ENCODE measurements around the gene FPR2.

The FPR2 gene

GRCh38 chr19:51807925-51808324 is 46.9 kb downstream of the FPR2 start:
- Histone ChIP-seq H3K4me3 (IDR thresholded peaks at IDR 0.05; ENCODE audit: insufficient read depth, low read depth, low read length) (no peak overlapping the region), H2AFZ (ENCODE audit: low read depth) (no peak overlapping the region), H4K20me1 (ENCODE audit: insufficient read depth) (no peaks in the 10 kb centered on the region), H3K36me3 (ENCODE audit: insufficient read depth) (no peaks in the 10 kb centered on the region), H3K9ac (no peak overlapping the region), H3K4me2 (no peak overlapping the region), H3K4me1 (ENCODE audit: low read depth, poor library complexity, severe bottlenecking) (no peaks in the 10 kb centered on the region), H3K27me3 (ENCODE audit: insufficient read depth, low read depth) (no peaks in the 10 kb centered on the region), H3K79me2 (ENCODE audit: insufficient read depth, low read depth) (no peaks in the 10 kb centered on the region), H3K27ac (no peak overlapping the region)
- TF ChIP-seq CTCF (conservative IDR thresholded peaks at IDR 0.05; ENCODE audit: low read depth, low read length) = no peak

- H3K36me3 ChIP-seq (ENCODE audit: insufficient read depth) = no peaks in the 10 kb centered on the region
- H3K4me3 ChIP-seq (IDR thresholded peaks at IDR 0.05; ENCODE audit: insufficient read depth, low read depth, low read length) = no peak overlapping the region
- H3K79me2 ChIP-seq (ENCODE audit: insufficient read depth, low read depth) = no peaks in the 10 kb centered on the region
- H2AFZ ChIP-seq (ENCODE audit: low read depth) = no peak overlapping the region
- H3K9ac ChIP-seq = no peak overlapping the region
- no peak for TF ChIP-seq CTCF (conservative IDR thresholded peaks at IDR 0.05; ENCODE audit: low read depth, low read length)
- H3K27ac ChIP-seq = no peak overlapping the region
- no peak overlapping the region for H3K4me2 ChIP-seq
- no peaks in the 10 kb centered on the region for H3K4me1 ChIP-seq (ENCODE audit: low read depth, poor library complexity, severe bottlenecking)
- no peaks in the 10 kb centered on the region for H3K27me3 ChIP-seq (ENCODE audit: insufficient read depth, low read depth)
- H4K20me1 ChIP-seq (ENCODE audit: insufficient read depth) = no peaks in the 10 kb centered on the region
These were observed 47.5 kb downstream of the FPR2 start for GRCh38 chr19:51808333-51808986.

GRCh38 chr19:51809787-51810186 is 48.8 kb downstream of the FPR2 start:
- no peak for TF ChIP-seq CTCF (conservative IDR thresholded peaks at IDR 0.05; ENCODE audit: low read depth, low read length)
- H3K4me2 ChIP-seq = no peak overlapping the region

GRCh38 chr19:51810223-51810622 is 49.2 kb downstream of the FPR2 start:
- Histone ChIP-seq H3K36me3 (ENCODE audit: insufficient read depth) (no peaks in the 10 kb centered on the region), H3K4me3 (IDR thresholded peaks at IDR 0.05; ENCODE audit: insufficient read depth, low read depth, low read length) (no peak overlapping the region), H2AFZ (ENCODE audit: low read depth) (no peak overlapping the region), H3K9ac (no peak overlapping the region), H3K79me2 (ENCODE audit: insufficient read depth, low read depth) (no peaks in the 10 kb centered on the region), H4K20me1 (ENCODE audit: insufficient read depth) (no peaks in the 10 kb centered on the region), H3K4me1 (ENCODE audit: low read depth, poor library complexity, severe bottlenecking) (no peaks in the 10 kb centered on the region), H3K27ac (no peak overlapping the region), H3K27me3 (ENCODE audit: insufficient read depth, low read depth) (no peaks in the 10 kb centered on the region), H3K4me2 (no peak overlapping the region)
- TF ChIP-seq CTCF (conservative IDR thresholded peaks at IDR 0.05; ENCODE audit: low read depth, low read length) = no peak

More at GRCh38 chr19:51809787-51810186, 48.8 kb downstream of the FPR2 start:
- Histone ChIP-seq H4K20me1 (ENCODE audit: insufficient read depth) (no peaks in the 10 kb centered on the region), H3K27ac (no peak overlapping the region), H3K36me3 (ENCODE audit: insufficient read depth) (no peaks in the 10 kb centered on the region), H3K4me1 (ENCODE audit: low read depth, poor library complexity, severe bottlenecking) (no peaks in the 10 kb centered on the region), H3K9ac (no peak overlapping the region), H2AFZ (ENCODE audit: low read depth) (no peak overlapping the region), H3K4me3 (IDR thresholded peaks at IDR 0.05; ENCODE audit: insufficient read depth, low read depth, low read length) (no peak overlapping the region), H3K27me3 (ENCODE audit: insufficient read depth, low read depth) (no peaks in the 10 kb centered on the region), H3K79me2 (ENCODE audit: insufficient read depth, low read depth) (no peaks in the 10 kb centered on the region)
